Fibroblast of peridontal ligament (primary cell): ENCODE measurements around the gene C1orf159.
"Not testable (repeated sequence)": the region's sequence is repeated elsewhere in the genome, so short reads cannot be mapped to it uniquely, and the experiment has no call there.

Experiments used
- DNase-seq: peaks from one replicate; pipeline ENCODE4 v3.0.0-alpha.2; 2010; ENCODE audit errors: extremely low read depth

The C1orf159 gene

GRCh38 chr1:1115786-1116700, at the start of gene C1orf159:
TSS of gene C1orf159 (minus strand) at chr1:1116089. CDS start at chr1:1091543, 24,546 bp downstream.
- peak; percentile 95 for DNase-seq

- DNase-seq, result no peak
These were observed 49.6 kb upstream of the C1orf159 start for GRCh38 chr1:1165485-1165884.

GRCh38 chr1:1164701-1165451, 49.0 kb upstream of the C1orf159 start:
- DNase-seq, result no peak

GRCh38 chr1:1164361-1164700, 48.4 kb upstream of the C1orf159 start:
- no peak for DNase-seq

- no peak for DNase-seq
These were observed 47.7 kb upstream of the C1orf159 start for GRCh38 chr1:1163538-1164070.

GRCh38 chr1:1162597-1163537, 47.0 kb upstream of the C1orf159 start:
- no peak for DNase-seq

GRCh38 chr1:1161683-1162079, 45.8 kb upstream of the C1orf159 start:
- DNase-seq, result no peak

GRCh38 chr1:1161078-1161682, 45.3 kb upstream of the C1orf159 start:
- no peak for DNase-seq

GRCh38 chr1:1160281-1160930, 44.5 kb upstream of the C1orf159 start:
- DNase-seq, result no peak

- peak; percentile 2 for DNase-seq
These were observed 42.2 kb upstream of the C1orf159 start for GRCh38 chr1:1157914-1158710.

GRCh38 chr1:1157426-1157913, 41.6 kb upstream of the C1orf159 start:
- peak; percentile 74 for DNase-seq

- DNase-seq, result no peak
These were observed 41.1 kb upstream of the C1orf159 start for GRCh38 chr1:1157033-1157365.

- no peak for DNase-seq
These were observed 40.5 kb upstream of the C1orf159 start for GRCh38 chr1:1156140-1157032.

GRCh38 chr1:1155258-1155657, 39.4 kb upstream of the C1orf159 start:
- DNase-seq, result no peak

GRCh38 chr1:1153874-1154273, 38.0 kb upstream of the C1orf159 start:
- peak; percentile 25 for DNase-seq

GRCh38 chr1:1153215-1153614, 37.3 kb upstream of the C1orf159 start:
- not testable (repeated sequence) for DNase-seq

GRCh38 chr1:1152431-1152830, 36.5 kb upstream of the C1orf159 start:
- not testable (repeated sequence) for DNase-seq

- DNase-seq, result no peak
These were observed 35.4 kb upstream of the C1orf159 start for GRCh38 chr1:1151306-1151705.

GRCh38 chr1:1150100-1150499, 34.2 kb upstream of the C1orf159 start:
- no peak for DNase-seq
